ENCODE measurements around the gene TRMT61A.

DNA sequence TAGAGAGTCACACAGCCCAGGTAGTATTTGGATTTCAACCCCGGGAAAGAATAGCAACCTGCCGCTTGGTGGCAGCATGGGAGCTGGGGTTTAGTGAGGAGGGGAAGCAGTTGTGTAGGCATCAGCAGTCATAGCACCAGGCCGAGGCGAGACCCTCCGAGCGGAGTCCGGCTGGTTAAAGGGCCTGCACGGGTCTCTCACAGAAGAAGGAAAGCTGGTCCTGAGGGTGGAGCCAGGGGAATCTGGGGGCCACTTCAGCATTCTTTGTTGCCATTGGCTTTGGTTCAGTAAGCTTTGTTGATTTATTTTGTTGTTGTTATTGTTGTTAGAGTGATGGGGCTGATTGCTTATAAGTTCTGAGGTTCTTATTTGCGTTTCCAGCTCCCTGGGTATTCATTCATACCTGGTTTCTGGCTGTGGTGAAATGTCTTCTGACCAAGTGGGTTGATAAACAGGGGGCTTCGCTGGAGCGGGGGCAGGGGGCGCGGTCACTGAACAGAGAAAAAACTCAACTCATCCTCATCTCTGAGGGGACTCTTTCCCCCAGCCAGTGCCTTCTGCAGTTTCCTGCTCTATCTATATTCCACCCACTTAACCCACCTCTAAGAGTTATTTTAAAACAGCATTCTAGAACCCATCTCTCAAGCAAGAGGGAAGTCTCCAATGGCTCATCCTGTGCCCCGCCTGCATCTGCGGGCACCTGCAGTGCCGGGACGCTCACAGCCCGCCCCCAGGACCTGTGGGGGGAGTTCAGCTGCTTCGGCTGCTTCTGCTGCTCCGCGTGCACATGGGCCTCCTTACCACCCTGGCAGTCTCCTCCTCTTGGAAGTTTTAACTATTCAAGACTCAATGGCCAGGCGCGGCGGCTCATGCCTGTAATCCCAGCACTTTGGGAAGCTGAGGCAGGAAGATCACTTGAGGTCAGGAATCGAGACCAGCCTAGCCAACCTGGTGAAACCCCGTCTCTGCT lies 18.0 kb upstream of the TRMT61A start:
- TF ChIP-seq, protein P1, sequence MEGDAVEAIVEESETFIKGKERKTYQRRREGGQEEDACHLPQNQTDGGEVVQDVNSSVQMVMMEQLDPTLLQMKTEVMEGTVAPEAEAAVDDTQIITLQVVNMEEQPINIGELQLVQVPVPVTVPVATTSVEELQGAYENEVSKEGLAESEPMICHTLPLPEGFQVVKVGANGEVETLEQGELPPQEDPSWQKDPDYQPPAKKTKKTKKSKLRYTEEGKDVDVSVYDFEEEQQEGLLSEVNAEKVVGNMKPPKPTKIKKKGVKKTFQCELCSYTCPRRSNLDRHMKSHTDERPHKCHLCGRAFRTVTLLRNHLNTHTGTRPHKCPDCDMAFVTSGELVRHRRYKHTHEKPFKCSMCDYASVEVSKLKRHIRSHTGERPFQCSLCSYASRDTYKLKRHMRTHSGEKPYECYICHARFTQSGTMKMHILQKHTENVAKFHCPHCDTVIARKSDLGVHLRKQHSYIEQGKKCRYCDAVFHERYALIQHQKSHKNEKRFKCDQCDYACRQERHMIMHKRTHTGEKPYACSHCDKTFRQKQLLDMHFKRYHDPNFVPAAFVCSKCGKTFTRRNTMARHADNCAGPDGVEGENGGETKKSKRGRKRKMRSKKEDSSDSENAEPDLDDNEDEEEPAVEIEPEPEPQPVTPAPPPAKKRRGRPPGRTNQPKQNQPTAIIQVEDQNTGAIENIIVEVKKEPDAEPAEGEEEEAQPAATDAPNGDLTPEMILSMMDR (IDR thresholded peaks at IDR 0.05; ENCODE audit: low read depth, low read length, poor library complexity, severe bottlenecking): no peak
- TF ChIP-seq EZH2phosphoT487 (IDR thresholded peaks at IDR 0.05; ENCODE audit: borderline replicate concordance, low read length): no peak
